ENCODE results near the gene COA4. TPM values are rescaled to one million over a fixed set of nuclear protein-coding genes. Genes with fewer than 3 reads are reported as not detected.
"Not testable (repeated sequence)": the region's sequence is repeated elsewhere in the genome, so short reads cannot be mapped to it uniquely, and the experiment has no call there.

The COA4 gene
- polyA plus RNA-seq, 4 donors, result 97.3 to 131 (median 119) TPM

DNA sequence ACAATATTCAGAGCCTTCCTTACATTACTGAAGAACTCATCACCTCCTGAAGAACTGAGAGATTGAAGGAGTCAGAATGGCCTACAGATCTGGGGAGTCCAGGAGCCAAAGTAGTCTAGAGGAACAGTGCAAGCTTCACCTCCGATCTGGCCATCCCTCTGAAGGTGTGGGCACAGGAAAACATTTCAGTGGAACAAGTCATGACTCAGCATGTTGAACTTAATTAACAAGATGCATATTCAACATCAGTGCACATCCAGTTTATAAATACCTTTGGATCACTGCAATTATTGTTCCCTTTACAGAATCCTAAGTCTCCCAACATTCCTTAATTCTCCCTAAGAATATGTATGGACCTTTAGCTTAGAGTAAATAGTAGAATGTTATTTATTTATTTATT is 25.7 kb upstream of the COA4 start:
- Histone ChIP-seq H3K27ac (ENCODE audit: low read depth in 1 of 3, low read length in 2 of 3) (no peak overlapping the region), H3K9me3 (ENCODE audit: control insufficient read depth in 2 of 2, insufficient read depth in 1 of 2, low read depth in 1 of 2, low read length in 1 of 2) (no peaks in the 10 kb centered on the region), H3K36me3 (ENCODE audit: control insufficient read depth in 3 of 3, insufficient read depth in 2 of 3, low read depth in 1 of 3, low read length in 3 of 3) (peaks cover 6 to 29% (median 8%) of the 10 kb centered on the region in 3 donors), H3K4me3 (ENCODE audit: low read depth in 1 of 3, low read length in 3 of 3) (no peak overlapping the region), H3K4me1 (ENCODE audit: control insufficient read depth in 3 of 3, insufficient read depth in 2 of 3, low read depth in 1 of 3, low read length in 2 of 3) (no peaks in the 10 kb centered on the region), H3K27me3 (ENCODE audit: control insufficient read depth in 3 of 3, insufficient read depth in 3 of 3, low read length in 3 of 3) (no peaks in the 10 kb centered on the region)
- FAIRE-seq (no peak), DNase-seq (no peak)
- 85 to 100% (median 96%) methylated on average over 1 of the region's 1 CpG for WGBS, 3 donors

DNA sequence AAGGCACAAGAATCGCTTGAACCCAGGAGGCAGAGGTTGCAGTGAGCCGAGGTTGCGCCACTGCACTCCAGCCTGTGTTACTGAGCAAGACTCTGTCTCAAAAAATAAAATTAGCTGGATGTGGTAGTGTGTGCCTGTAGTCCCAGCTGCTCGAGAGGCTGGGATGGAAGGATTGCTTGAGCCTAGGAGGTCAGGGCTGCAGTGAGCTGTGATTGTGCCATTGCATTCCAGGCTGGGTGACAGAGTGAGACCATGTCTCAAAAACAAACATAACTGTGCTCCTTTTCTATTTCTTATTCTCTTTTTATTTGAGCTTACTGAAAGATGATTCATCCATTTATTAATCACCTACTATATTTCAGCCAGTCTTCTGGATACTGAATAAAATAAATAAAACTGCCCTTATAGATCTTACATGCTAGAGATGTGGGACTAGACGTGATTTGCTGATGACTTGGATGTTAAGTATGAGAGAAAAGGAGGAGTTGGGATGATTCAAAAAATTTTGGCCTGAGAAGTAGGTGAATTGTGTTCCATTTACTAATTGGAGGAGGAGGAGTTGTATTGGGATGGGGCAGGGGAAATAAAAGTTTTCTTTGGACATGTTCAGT is 18.2 kb upstream of the COA4 start:
- Histone ChIP-seq H3K36me3 (ENCODE audit: control insufficient read depth in 3 of 3, insufficient read depth in 2 of 3, low read depth in 1 of 3, low read length in 3 of 3) (peaks cover 0 to 34% (median 4%) of the 10 kb centered on the region in 3 donors), H3K4me3 (ENCODE audit: low read depth in 1 of 3, low read length in 3 of 3) (no peak overlapping the region), H3K4me1 (ENCODE audit: control insufficient read depth in 3 of 3, insufficient read depth in 2 of 3, low read depth in 1 of 3, low read length in 2 of 3) (no peaks in the 10 kb centered on the region), H3K27ac (ENCODE audit: low read depth in 1 of 3, low read length in 2 of 3) (no peak overlapping the region), H3K9me3 (ENCODE audit: control insufficient read depth in 2 of 2, insufficient read depth in 1 of 2, low read depth in 1 of 2, low read length in 1 of 2) (no peaks in the 10 kb centered on the region), H3K27me3 (ENCODE audit: control insufficient read depth in 3 of 3, insufficient read depth in 3 of 3, low read length in 3 of 3) (no peaks in the 10 kb centered on the region)
- no peak for DNase-seq
- WGBS, 3 donors, result 94 to 99% (median 95%) methylated on average over 5 of the region's 5 CpGs
- no peak for FAIRE-seq

DNA sequence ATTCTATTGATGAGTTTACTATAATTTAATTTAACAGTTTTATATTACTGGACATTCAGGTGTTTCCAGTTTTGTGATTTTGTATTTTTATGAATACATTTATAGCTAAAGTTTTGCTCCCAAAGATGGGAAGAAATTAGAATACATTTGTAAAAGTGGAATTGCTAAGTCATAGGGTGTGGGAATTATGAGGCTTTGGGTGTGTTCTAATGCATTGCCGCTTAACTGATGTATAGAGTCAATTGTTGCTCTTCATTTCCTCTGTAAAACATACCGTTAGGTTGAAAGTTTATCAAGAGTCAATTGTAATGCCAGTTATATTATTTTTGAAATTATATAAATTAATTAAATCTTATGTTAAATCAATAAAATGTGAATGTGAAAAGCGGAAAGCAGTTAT is 16.4 kb upstream of the COA4 start:
- Histone ChIP-seq H3K4me1 (ENCODE audit: control insufficient read depth in 3 of 3, insufficient read depth in 2 of 3, low read depth in 1 of 3, low read length in 2 of 3) (no peaks in the 10 kb centered on the region), H3K27ac (ENCODE audit: low read depth in 1 of 3, low read length in 2 of 3) (no peak overlapping the region), H3K27me3 (ENCODE audit: control insufficient read depth in 3 of 3, insufficient read depth in 3 of 3, low read length in 3 of 3) (no peaks in the 10 kb centered on the region), H3K9me3 (ENCODE audit: control insufficient read depth in 2 of 2, insufficient read depth in 1 of 2, low read depth in 1 of 2, low read length in 1 of 2) (no peaks in the 10 kb centered on the region), H3K4me3 (ENCODE audit: low read depth in 1 of 3, low read length in 3 of 3) (no peak overlapping the region), H3K36me3 (ENCODE audit: control insufficient read depth in 3 of 3, insufficient read depth in 2 of 3, low read depth in 1 of 3, low read length in 3 of 3) (peaks cover 4 to 27% (median 6%) of the 10 kb centered on the region in 3 donors)
- WGBS, 3 donors, result 95 to 97% (median 97%) methylated on average over 3 of the region's 3 CpGs
- DNase-seq (no peak), FAIRE-seq (no peak)

DNA sequence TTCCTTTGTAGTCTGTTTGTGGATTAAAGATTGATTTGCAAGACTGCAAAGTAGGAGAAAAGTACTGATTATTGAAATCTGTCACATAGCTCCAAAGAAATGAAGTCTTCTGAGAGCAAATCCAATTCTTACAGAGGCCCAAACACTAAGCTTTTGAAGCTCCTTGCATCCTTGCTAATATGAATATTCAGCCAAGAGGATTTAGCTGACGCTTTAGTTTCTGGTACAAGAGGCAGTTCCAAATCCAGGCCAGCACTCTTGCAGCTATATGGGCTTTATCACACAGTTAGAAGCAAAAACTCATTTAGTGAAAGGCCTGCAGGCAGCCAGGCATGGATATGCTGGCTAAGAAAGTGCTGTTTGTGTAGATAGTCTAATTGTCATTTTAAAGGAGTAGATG is 12.9 kb upstream of the COA4 start:
- Histone ChIP-seq H3K4me3 (ENCODE audit: low read depth in 1 of 3, low read length in 3 of 3) (no peak overlapping the region), H3K36me3 (ENCODE audit: control insufficient read depth in 3 of 3, insufficient read depth in 2 of 3, low read depth in 1 of 3, low read length in 3 of 3) (peaks cover 4 to 33% (median 6%) of the 10 kb centered on the region in 3 donors), H3K27me3 (ENCODE audit: control insufficient read depth in 3 of 3, insufficient read depth in 3 of 3, low read length in 3 of 3) (no peaks in the 10 kb centered on the region), H3K9me3 (ENCODE audit: control insufficient read depth in 2 of 2, insufficient read depth in 1 of 2, low read depth in 1 of 2, low read length in 1 of 2) (no peaks in the 10 kb centered on the region), H3K27ac (ENCODE audit: low read depth in 1 of 3, low read length in 2 of 3) (no peak overlapping the region), H3K4me1 (ENCODE audit: control insufficient read depth in 3 of 3, insufficient read depth in 2 of 3, low read depth in 1 of 3, low read length in 2 of 3) (no peaks in the 10 kb centered on the region)
- FAIRE-seq (no peak), DNase-seq (no peak)
- WGBS, 3 donors, result 91 to 97% (median 96%) methylated on average over 1 of the region's 1 CpG

DNA sequence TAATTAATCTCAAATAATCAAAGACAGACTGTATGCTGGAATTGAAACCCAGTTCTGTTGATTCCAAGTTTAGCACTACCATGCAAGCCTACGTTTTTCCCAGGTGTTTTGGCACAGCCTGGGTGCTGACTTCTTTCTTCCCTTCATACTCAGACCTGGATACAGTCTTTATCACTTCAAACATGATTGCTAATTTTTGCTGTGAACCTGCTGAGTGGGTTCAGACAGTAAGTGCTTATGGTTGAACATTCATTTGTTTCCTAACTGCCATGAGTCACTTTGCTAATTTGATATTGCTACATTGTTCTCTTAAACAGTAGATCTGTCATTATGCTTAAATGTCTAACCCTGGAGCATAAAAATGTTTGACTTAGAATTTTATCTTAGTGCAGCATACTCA is 12.4 kb upstream of the COA4 start:
- WGBS, 3 donors, result 16 to 48% (median 19%) methylated on average over 1 of the region's 1 CpG
- DNase-seq (no peak), FAIRE-seq (no peak)
- H3K27ac ChIP-seq (ENCODE audit: low read depth in 1 of 3, low read length in 2 of 3), result no peak overlapping the region
- no peaks in the 10 kb centered on the region for H3K4me1 ChIP-seq (ENCODE audit: control insufficient read depth in 3 of 3, insufficient read depth in 2 of 3, low read depth in 1 of 3, low read length in 2 of 3)
- no peaks in the 10 kb centered on the region for H3K9me3 ChIP-seq (ENCODE audit: control insufficient read depth in 2 of 2, insufficient read depth in 1 of 2, low read depth in 1 of 2, low read length in 1 of 2)
- peaks cover 4 to 33% (median 6%) of the 10 kb centered on the region in 3 donors for H3K36me3 ChIP-seq (ENCODE audit: control insufficient read depth in 3 of 3, insufficient read depth in 2 of 3, low read depth in 1 of 3, low read length in 3 of 3)
- no peaks in the 10 kb centered on the region for H3K27me3 ChIP-seq (ENCODE audit: control insufficient read depth in 3 of 3, insufficient read depth in 3 of 3, low read length in 3 of 3)
- no peak overlapping the region for H3K4me3 ChIP-seq (ENCODE audit: low read depth in 1 of 3, low read length in 3 of 3)

DNA sequence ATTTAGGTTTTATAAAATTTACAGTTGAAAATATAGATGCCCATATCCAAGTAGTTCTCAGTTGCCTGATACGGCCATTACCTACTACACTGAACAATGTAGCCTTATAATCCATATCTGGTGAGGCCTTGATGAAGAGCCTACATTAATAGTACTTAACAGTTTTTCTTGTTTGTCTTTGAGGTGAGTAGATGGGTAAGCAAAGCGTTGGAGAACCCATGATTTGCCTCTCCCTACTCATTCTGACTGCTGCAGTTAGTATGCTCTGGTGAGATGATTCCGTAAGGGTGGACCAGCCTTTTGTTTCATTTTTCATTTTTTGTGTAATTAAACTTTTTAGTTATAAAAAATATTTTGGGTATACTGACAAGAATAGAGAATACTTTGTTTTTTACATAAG is 11.6 kb upstream of the COA4 start:
- no peak for DNase-seq
- H3K36me3 ChIP-seq (ENCODE audit: control insufficient read depth in 3 of 3, insufficient read depth in 2 of 3, low read depth in 1 of 3, low read length in 3 of 3), result peaks cover 2 to 31% (median 6%) of the 10 kb centered on the region in 3 donors
- no peaks in the 10 kb centered on the region for H3K27me3 ChIP-seq (ENCODE audit: control insufficient read depth in 3 of 3, insufficient read depth in 3 of 3, low read length in 3 of 3)
- WGBS, 3 donors, result 95 to 97% (median 95%) methylated on average over 3 of the region's 3 CpGs
- no peaks in the 10 kb centered on the region for H3K4me1 ChIP-seq (ENCODE audit: control insufficient read depth in 3 of 3, insufficient read depth in 2 of 3, low read depth in 1 of 3, low read length in 2 of 3)
- H3K4me3 ChIP-seq (ENCODE audit: low read depth in 1 of 3, low read length in 3 of 3), result no peak overlapping the region
- H3K9me3 ChIP-seq (ENCODE audit: control insufficient read depth in 2 of 2, insufficient read depth in 1 of 2, low read depth in 1 of 2, low read length in 1 of 2), result no peaks in the 10 kb centered on the region
- no peak for FAIRE-seq
- H3K27ac ChIP-seq (ENCODE audit: low read depth in 1 of 3, low read length in 2 of 3), result no peak overlapping the region

DNA sequence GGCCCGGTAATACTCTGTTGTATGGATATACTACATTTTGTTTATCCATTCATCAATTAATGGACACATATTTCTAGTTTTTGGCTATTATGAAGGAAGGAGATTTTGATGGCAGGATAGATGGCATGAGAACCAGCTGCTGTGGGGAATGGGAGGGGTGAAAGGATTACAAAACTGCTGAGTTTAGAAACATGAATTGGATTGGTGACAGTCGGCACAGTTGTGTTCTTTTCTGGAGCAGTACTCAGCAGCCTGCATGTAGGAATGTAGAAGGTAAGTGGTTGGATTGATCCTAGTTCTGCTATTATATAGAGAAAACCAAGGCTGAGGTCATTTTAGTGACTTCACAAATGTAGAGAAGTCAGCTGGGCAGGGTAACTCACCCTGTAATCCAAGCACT is 7.2 kb upstream of the COA4 start:
- H3K9me3 ChIP-seq (ENCODE audit: control insufficient read depth in 2 of 2, insufficient read depth in 1 of 2, low read depth in 1 of 2, low read length in 1 of 2), result no peaks in the 10 kb centered on the region
- H3K36me3 ChIP-seq (ENCODE audit: control insufficient read depth in 3 of 3, insufficient read depth in 2 of 3, low read depth in 1 of 3, low read length in 3 of 3), result peaks cover 0 to 32% (median 1%) of the 10 kb centered on the region in 3 donors
- no peaks in the 10 kb centered on the region for H3K27me3 ChIP-seq (ENCODE audit: control insufficient read depth in 3 of 3, insufficient read depth in 3 of 3, low read length in 3 of 3)
- H3K4me1 ChIP-seq (ENCODE audit: control insufficient read depth in 3 of 3, insufficient read depth in 2 of 3, low read depth in 1 of 3, low read length in 2 of 3), result no peaks in the 10 kb centered on the region
- no peak overlapping the region for H3K27ac ChIP-seq (ENCODE audit: low read depth in 1 of 3, low read length in 2 of 3)
- FAIRE-seq, result no peak
- 91 to 97% (median 97%) methylated on average over 2 of the region's 2 CpGs for WGBS, 3 donors
- H3K4me3 ChIP-seq (ENCODE audit: low read depth in 1 of 3, low read length in 3 of 3), result no peak overlapping the region
- no peak for DNase-seq

DNA sequence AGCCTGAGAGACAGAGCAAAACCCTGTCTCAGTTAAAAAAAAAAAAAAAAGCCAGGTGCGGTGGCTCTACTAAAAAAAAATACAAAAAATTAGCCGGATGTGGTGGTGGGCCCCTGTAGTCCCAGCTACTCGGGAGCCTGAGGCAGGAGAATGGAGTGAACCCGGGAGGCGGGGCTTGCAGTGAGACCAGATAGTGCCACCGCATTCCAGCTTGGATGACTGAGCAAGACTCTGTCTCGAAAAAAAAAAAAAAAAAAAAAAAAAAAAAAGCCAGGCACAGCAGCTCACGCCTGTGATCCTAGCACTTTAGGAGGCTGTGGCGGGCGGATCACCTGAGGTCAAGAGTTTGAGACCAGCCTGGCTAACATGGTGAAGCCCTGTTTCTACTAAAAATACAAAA is 3.8 kb upstream of the COA4 start:
- peaks cover 0 to 22% (median 0%) of the 10 kb centered on the region in 3 donors for H3K36me3 ChIP-seq (ENCODE audit: control insufficient read depth in 3 of 3, insufficient read depth in 2 of 3, low read depth in 1 of 3, low read length in 3 of 3)
- not testable (repeated sequence) for H3K27ac ChIP-seq (ENCODE audit: low read depth in 1 of 3, low read length in 2 of 3); DNase-seq; H3K4me1 ChIP-seq (ENCODE audit: control insufficient read depth in 3 of 3, insufficient read depth in 2 of 3, low read depth in 1 of 3, low read length in 2 of 3); H3K27me3 ChIP-seq (ENCODE audit: control insufficient read depth in 3 of 3, insufficient read depth in 3 of 3, low read length in 3 of 3); H3K9me3 ChIP-seq (ENCODE audit: control insufficient read depth in 2 of 2, insufficient read depth in 1 of 2, low read depth in 1 of 2, low read length in 1 of 2); H3K4me3 ChIP-seq (ENCODE audit: low read depth in 1 of 3, low read length in 3 of 3); FAIRE-seq
- WGBS, 3 donors, result 90 to 97% (median 95%) methylated on average over 9 to 10 of the region's 10 CpGs

DNA sequence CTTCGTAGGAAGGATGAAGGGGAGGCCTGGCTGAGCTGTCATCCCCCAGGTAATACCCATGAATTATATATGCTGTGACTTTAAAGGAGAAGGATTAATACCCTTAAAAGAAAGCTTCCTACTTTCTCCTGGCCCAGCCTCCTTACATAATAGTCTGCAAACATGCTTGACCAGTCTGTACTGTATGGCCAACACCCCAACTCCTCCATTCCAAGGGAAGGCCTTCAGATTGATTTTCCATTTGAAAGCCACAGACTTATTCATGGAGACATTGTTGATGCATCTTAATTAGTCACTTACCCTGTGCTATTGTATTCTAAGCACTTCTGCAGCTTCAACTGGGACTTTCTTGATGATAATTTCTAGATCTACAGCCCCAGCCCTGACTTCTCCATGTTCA is 2.1 kb upstream of the COA4 start:
- Histone ChIP-seq H3K4me1 (ENCODE audit: control insufficient read depth in 3 of 3, insufficient read depth in 2 of 3, low read depth in 1 of 3, low read length in 2 of 3) (peaks cover 2 to 8% (median 3%) of the 10 kb centered on the region in 3 donors), H3K9me3 (ENCODE audit: control insufficient read depth in 2 of 2, insufficient read depth in 1 of 2, low read depth in 1 of 2, low read length in 1 of 2) (no peaks in the 10 kb centered on the region), H3K27me3 (ENCODE audit: control insufficient read depth in 3 of 3, insufficient read depth in 3 of 3, low read length in 3 of 3) (no peaks in the 10 kb centered on the region), H3K36me3 (ENCODE audit: control insufficient read depth in 3 of 3, insufficient read depth in 2 of 3, low read depth in 1 of 3, low read length in 3 of 3) (peaks cover 0 to 24% (median 0%) of the 10 kb centered on the region in 3 donors), H3K27ac (ENCODE audit: low read depth in 1 of 3, low read length in 2 of 3) (no peak overlapping the region), H3K4me3 (ENCODE audit: low read depth in 1 of 3, low read length in 3 of 3) (no peak overlapping the region)
- WGBS, 3 donors, result 83 to 88% (median 86%) methylated on average over 1 of the region's 1 CpG
- DNase-seq (no peak), FAIRE-seq (no peak)
